HG02798 (cell line): Measurements from ENCODE around the gene MACF1.
A peak's percentile ranks its signal among the peaks of the same experiment; 100 is the strongest.

ENCODE experiments used
- ATAC-seq: cut with Tn5 transposase; IDR thresholded peaks from one replicate; pipeline ENCODE4 v1.9.1; 2021; ENCODE audit warnings: mild to moderate bottlenecking; ENCODE audit not compliant: unreplicated experiment, poor library complexity

Gene MACF1

DNA sequence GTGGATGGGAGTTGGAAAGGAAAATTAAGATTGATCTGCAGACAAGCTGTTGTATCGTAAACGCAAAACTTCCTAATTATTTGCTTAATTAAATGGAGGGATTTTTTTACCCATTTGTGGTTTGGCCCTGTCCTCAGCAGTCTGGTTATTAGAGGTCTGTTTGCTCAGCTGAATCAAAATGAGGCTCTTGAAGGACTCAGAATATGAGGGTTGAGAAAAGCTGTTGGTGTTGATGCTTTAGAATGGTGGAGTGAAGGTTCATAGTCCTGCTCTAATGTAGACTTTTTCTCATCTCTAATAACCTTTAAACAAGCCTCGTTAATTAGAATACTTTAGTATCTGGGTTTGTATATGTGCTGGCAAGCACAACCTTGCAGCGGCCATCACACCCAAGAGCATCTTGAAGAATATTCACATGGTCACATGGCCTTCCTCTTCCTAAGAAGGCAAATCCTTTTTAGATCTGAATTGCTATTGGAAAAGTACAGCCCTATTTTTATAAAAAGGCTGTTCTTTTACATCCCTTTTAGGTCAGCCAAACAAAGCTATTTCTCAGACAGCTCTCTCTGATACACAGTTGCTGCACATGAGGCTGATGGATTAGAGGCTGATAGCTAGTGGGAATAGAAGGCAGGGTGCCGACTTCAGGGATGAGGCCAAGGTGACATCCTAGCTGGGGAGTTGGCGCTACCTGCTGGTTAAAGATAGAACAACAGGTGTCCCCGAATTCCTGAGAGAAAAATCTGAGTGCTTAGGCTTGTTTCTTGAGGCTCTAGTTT lies 53.8 kb downstream of the MACF1 start:
- peak; percentile 45 for ATAC-seq

DNA sequence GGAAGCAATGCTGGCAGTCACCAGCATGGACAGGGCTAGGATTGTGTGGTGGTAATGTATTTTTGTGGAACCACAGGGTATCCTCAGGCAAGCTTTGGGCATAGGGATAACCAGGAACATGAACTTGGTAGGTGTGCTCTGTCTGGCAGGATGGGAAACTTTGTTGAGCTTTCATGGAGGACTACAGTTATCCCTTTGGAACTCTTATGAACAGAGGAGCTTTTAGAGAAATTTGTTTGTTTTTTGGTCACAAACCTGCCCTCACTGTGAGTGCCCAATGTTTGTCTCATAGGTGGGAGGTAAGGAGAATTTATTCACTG lies 54.4 kb downstream of the MACF1 start:
- ATAC-seq: no peak

DNA sequence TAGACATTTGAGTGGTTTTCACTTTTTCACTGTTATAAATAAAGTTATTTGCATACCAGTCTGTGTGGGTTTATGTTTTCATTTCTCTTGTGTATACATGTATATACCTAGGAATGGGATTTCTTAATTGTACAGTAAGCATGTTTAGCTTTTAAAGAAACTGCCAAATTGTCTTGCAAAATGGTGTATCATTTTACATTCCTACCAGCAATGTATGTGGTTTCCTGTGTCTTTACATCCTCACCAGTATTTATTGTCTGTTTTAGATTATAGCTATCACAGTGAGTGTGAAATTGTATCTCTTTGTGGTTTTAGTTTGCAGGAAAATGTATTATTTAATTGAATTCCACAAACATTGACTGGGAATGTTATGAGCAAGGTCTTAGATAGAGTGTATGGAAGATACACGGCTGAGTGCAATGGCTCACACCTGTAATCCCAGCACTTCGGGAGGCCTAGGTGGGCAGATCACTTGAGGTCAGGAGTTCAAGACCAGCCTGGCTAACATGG lies 57.3 kb downstream of the MACF1 start:
- ATAC-seq: no peak

DNA sequence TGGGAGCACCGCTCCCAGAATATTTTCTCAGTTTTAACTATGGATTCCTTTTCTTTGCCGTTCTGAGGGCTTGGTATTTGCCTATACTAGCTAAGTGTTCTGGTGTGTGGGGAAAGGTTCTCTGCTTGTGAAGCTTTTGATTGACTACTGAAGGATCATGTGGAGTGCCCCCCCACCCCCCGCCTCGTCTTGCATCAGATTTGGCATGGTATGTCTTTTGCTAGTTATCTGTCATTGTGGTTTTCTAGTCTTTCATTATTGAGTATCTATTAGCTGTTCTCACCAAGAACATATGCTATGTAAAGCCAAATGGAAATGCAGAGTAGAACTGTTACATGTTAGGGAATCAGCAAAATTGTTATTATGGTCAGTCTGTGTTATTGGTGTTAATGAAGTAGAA lies 58.3 kb downstream of the MACF1 start:
- ATAC-seq: no peak

DNA sequence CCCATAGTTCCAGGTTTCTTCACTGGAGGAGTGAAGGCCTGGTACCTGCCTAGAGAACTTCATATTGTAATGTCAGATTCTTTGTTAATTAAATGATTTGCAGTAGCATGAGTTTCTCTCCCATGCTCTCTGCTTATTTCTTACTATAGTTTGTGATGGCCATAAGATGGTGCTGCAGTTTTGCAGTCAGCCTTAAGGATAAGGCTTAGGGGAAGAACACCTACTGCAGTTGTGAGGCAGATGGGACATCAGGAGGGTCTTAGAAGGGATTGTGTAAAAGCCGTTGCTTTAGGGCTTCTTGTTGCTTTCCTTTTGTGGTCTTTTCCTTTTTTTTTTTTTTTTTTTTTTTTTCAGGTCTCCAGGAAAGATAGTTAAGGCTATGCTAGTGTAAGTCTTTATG lies 61.8 kb downstream of the MACF1 start:
- ATAC-seq: no peak

GRCh38 chr1:39266792-39267191 lies 62.3 kb downstream of the MACF1 start:
- ATAC-seq: no peak

DNA sequence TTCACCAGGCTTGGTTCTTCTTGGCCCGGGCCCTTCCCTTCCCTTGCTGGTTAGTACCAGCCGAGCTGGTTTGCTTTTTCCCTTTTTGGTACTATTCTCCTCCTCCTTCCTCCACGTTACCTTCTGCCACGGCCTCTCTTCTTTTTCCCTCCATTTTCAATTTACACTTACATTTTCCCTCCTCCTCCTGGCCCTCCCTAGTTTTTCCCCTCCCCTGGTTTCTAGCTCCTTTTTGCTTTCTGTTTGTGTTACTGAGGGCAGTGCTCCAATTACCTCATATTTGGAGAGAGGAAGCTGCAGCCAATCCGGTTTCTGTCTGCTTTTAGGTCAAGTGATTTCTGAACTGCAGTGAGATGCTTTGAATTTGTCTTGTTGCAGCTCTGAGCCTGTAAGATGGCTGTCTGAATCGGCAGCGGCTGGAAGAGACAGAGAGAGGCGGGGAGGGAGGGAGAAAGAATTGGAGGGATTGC lies 63.7 kb downstream of the MACF1 start:
- no peak for ATAC-seq

- ATAC-seq: no peak
These were observed 64.4 kb downstream of the MACF1 start for GRCh38 chr1:39268906-39269305.

DNA sequence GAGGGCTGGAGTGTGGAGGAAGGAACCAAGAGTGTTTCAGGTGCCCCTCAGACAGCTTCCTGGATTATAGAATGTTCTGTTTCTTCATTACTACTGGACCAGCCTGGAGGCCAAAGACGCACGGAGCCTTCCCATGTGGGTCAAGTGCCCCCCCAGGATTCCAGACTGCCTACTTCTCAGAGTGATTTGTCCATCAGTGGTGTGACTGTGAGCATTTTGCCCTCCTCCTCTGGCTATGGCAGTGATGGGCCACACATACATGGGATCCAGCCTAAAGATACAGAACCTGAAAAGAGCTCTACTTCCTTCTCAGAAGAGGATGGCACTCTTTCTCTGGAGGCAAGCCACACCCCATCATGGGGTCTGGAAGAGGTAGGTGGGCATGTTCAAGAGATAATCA lies 64.9 kb downstream of the MACF1 start:
- no peak for ATAC-seq

GRCh38 chr1:39269791-39270342 lies 65.4 kb downstream of the MACF1 start:
- peak; percentile 71 for ATAC-seq

- ATAC-seq: no peak
These were observed 65.9 kb downstream of the MACF1 start for GRCh38 chr1:39270368-39270767.

- ATAC-seq: peak; percentile 71
These were observed 67.7 kb downstream of the MACF1 start for GRCh38 chr1:39272027-39272797.

DNA sequence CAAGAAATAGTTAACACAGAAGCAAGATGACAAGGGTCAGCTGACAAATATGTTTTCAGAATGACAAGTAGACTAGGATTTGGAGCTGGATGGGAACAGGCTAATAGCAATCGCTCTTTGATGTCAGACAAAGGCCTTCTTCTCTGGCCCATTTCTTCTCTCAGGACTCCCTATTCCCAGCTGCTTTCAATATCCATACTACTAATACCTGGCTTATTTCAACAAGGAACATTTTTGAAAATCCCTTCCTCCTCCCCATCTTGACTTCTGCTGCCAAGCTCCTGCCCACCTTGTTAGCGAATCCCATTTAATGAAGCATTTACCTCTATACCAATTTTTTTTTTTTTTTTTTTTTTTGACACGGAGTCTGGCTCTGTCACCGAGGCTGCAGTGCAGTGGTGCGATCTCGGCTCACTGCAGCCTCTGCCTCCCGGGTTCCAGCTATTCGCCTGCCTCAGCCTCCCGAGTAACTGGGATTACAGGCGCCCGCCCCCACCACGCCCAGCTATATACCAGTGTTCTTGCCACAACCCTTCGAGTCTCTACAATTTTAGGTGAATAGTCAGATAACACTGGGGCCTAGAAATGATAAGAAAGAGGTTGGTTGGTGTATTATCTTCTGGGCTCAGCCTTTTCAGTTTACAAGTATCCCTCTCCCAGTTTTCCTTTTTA lies 68.4 kb downstream of the MACF1 start:
- ATAC-seq: no peak

- no peak for ATAC-seq
These were observed 71.5 kb downstream of the MACF1 start for GRCh38 chr1:39275836-39276507.

DNA sequence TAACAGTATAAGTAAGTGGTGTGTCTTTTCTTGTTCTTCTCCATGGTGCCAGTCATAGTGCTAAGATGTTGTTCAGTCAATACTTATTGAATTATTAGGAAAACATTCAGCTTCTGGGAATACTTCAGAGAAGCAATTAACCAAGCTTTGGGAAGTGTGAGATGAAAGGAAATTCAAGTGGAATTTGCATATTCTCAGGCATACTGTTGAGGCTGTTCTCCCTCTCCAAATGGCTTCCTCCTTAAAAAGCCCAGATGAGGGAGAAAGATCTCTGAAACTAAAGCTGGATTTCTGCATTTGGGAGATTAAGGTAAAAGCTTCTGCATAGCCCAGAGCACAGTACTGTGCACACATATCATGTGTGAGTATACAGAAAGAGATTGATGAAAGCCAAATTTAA lies 73.4 kb downstream of the MACF1 start:
- ATAC-seq: no peak

- no peak for ATAC-seq
These were observed 78.2 kb downstream of the MACF1 start for GRCh38 chr1:39282537-39283216.

DNA sequence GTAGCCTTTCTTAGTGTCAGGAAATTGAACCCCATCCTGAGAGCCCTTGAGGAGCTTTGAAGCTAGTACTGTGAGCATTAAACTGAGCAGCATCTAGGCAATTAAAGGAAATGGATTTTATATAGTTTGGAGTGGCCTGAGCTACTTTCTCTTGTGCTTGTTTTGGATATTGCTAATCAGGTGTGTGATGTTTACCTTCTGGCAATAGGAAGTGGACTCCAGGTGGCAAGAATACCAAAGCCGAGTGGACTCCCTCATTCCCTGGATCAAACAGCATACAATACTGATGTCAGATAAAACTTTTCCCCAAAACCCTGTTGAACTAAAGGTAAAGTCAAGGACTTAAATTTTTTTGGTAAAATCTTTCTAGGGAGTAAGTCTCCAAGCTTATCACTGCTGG lies 79.4 kb downstream of the MACF1 start:
- ATAC-seq: no peak

DNA sequence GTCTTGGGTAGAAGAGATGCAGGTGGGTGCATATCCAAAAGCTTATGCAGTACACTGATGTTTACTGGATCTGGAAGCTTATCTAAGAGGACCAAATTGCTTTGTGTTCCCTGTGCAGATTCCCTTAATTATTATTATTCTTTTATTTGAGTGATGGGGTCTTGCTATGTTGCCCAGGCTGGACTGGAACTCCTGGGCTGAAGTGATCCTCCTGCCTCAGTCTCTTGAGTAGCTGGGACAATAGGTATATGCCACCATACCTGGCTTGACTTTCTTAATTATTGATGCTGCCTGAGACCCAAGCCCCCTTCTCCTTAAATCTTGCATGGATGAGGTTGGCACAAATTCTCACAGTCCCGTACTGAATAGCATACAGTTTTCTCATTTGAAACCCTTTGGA lies 83.0 kb downstream of the MACF1 start:
- ATAC-seq: no peak

GRCh38 chr1:39288735-39289465 lies 84.4 kb downstream of the MACF1 start:
- ATAC-seq: no peak
